CD4-positive, alpha-beta T cell (primary cell): Measurements from ENCODE around the gene GADD45A. TPM values are rescaled to one million over a fixed set of nuclear protein-coding genes. Genes with fewer than 3 reads are reported as not detected.

ENCODE experiments used
- ATAC-seq: fragments of 200-7000 bp; cut with Tn5 transposase; one replicate; pipeline ENCODE4 v1.10.0; 2022; ENCODE audit warnings: mild to moderate bottlenecking; ENCODE audit not compliant: poor library complexity
- CTCF ChIA-PET: fragments of 350-600 bp; sonication (Branson Sonifier 250); formaldehyde crosslinking; loops from one replicate; lab custom pipeline; 2021; ENCODE audit warnings: antibody characterized with exemption, inconsistent platforms; lab: Charles Lee
- POLR2A ChIA-PET: fragments of 350-600 bp; sonication (Branson Sonifier 250); formaldehyde crosslinking; loops from one replicate; lab custom pipeline; 2021; ENCODE audit warnings: antibody characterized with exemption, inconsistent platforms; lab: Charles Lee
- DNase-seq, 14 experiments: peaks; one replicate each; pipeline ENCODE4 v3.0.0-alpha.2; 2013 to 2020; ENCODE audit warnings: mixed read lengths in 2 of 14
- H3K27ac ChIP-seq, 2 donors: one replicate each; pipeline versions ENCODE4 v1.5.1 to v1.7.0; 2013; ENCODE audit warnings: low read length in 2 of 2, low read depth in 1 of 2, mild to moderate bottlenecking in 1 of 2
- H3K27me3 ChIP-seq, 2 experiments: 1 replicate in 1 of 2; 2 replicates in 1 of 2; pipeline versions ENCODE4 v1.6.1 to v1.7.0; 2013; ENCODE audit warnings: low read length in 2 of 2, control low read depth in 1 of 2, mild to moderate bottlenecking in 1 of 2, moderate library complexity in 1 of 2; ENCODE audit not compliant: insufficient read depth in 2 of 2, control insufficient read depth in 1 of 2
- H3K36me3 ChIP-seq: one replicate; pipeline ENCODE4 v1.6.1; 2013; ENCODE audit warnings: low read length, control low read depth; ENCODE audit not compliant: insufficient read depth
- H3K4me1 ChIP-seq: one replicate; pipeline ENCODE4 v1.6.1; 2013; ENCODE audit warnings: low read length, control low read depth; ENCODE audit not compliant: insufficient read depth
- H3K4me3 ChIP-seq: one replicate; pipeline ENCODE4 v1.5.1; 2013; ENCODE audit warnings: mild to moderate bottlenecking, low read length, moderate library complexity
- H3K9me3 ChIP-seq, 2 experiments: 1 replicate in 1 of 2; 2 replicates in 1 of 2; pipeline versions ENCODE4 v1.6.1 to v1.7.0; 2013; ENCODE audit warnings: low read length in 2 of 2, mild to moderate bottlenecking in 2 of 2, control low read depth in 1 of 2, moderate library complexity in 1 of 2; ENCODE audit not compliant: control insufficient read depth in 1 of 2, insufficient read depth in 1 of 2
- H3K27ac Mint-ChIP-seq: one replicate; pipeline ENCODE4 v1.8.0; 2020; ENCODE audit warnings: mixed read lengths
- H3K27me3 Mint-ChIP-seq: one replicate; pipeline ENCODE4 v1.8.0; 2021; ENCODE audit warnings: mixed read lengths
- H3K36me3 Mint-ChIP-seq: one replicate; pipeline ENCODE4 v1.8.0; 2021; ENCODE audit warnings: low read depth, mixed read lengths
- H3K4me1 Mint-ChIP-seq: one replicate; pipeline ENCODE4 v1.8.0; 2021; ENCODE audit warnings: low read depth, mixed read lengths
- H3K4me3 Mint-ChIP-seq: one replicate; pipeline ENCODE4 v1.8.0; 2020; ENCODE audit warnings: mild to moderate bottlenecking, mixed read lengths
- H3K9me3 Mint-ChIP-seq: one replicate; pipeline ENCODE4 v1.8.0; 2020; ENCODE audit warnings: mixed read lengths
- CTCF ChIP-seq: fragments of 200-600 bp; IDR thresholded peaks from one replicate; pipeline ENCODE4 v1.8.0; 2022; ENCODE audit warnings: antibody characterized with exemption, mild to moderate bottlenecking
- intact Hi-C, 2 experiments: fragments of 100-400 bp; cut with DNase I in 1 of 2; cut with micrococcal nuclease in 1 of 2; formaldehyde crosslinking; loops; one replicate each; pipeline versions ENCODE4 v1.15.1 to v1.9.0; 2023 to 2025; cut with DNase I, micrococcal nuclease
- total RNA-seq, 174 experiments: library from RNA in 2 of 174; stranded (reverse) in 2 of 174; gene quantifications; one replicate each; pipeline ENCODE4 v1.2.3 and lab custom pipeline; 2021 to 2026

GADD45A gene
- total RNA-seq, 2 experiments from 2014 or later: 136 to 140 TPM

GRCh38 chr1:67737875-67738274, 52.9 kb downstream of the GADD45A start:
- Histone ChIP-seq H3K36me3 (no peaks in the 10 kb centered on the region), H3K4me3 (no peak overlapping the region), H3K27me3 (no peaks in the 10 kb centered on the region), H3K9me3 (no peaks in the 10 kb centered on the region), H3K4me1 (peaks cover 19% of the 10 kb centered on the region), H3K27ac (no peak overlapping the region)
- no peaks in the 10 kb centered on the region for H3K27me3 Mint-ChIP-seq
- H3K9me3 Mint-ChIP-seq: no peaks in the 10 kb centered on the region
- peaks cover 27% of the 10 kb centered on the region for H3K4me1 Mint-ChIP-seq
- no peak overlapping the region for H3K27ac Mint-ChIP-seq
- no peak overlapping the region for H3K4me3 Mint-ChIP-seq
- DNase-seq (no peak), ATAC-seq (no peak)
- intact Hi-C loops: no loop called here
- TF ChIP-seq CTCF: no peak
- CTCF ChIA-PET: no interaction called here
- H3K36me3 Mint-ChIP-seq: no peaks in the 10 kb centered on the region
- POLR2A ChIA-PET: interaction anchor here (0.6 to 2.6 kb wide), 2 partner anchors 53 to 81 kb away, joined by 3 to 24 read pairs; partner anchors contain the start of gene GADD45A

Other genes starting within 250 kb of the GADD45A start
- not detected for gene GNG12, start 148.3 kb downstream of the GADD45A start, total RNA-seq